WTC11 (cell line): ENCODE measurements around the gene CRYBA4. TPM values are rescaled to one million over a fixed set of nuclear protein-coding genes. Genes with fewer than 3 reads are reported as not detected.
A peak's percentile ranks its signal among the peaks of the same experiment; 100 is the strongest.

Experiments used
- ATAC-seq: fragments of 200-7000 bp; cut with Tn5 transposase; 2 replicates; pipeline ENCODE4 v1.10.0; 2021; ENCODE audit warnings: mild to moderate bottlenecking, moderate library complexity
- CTCF ChIA-PET: fragments of 300-600 bp; sonication (Branson Sonifier 250); formaldehyde crosslinking; loops from one replicate; lab custom pipeline; 2021; ENCODE audit warnings: antibody characterized with exemption; lab: Charles Lee
- POLR2A ChIA-PET: fragments of 350-600 bp; sonication (Branson Sonifier 250); formaldehyde crosslinking; loops from one replicate; lab custom pipeline; 2021; ENCODE audit warnings: antibody characterized with exemption; lab: Charles Lee
- DNase-seq: peaks from one replicate; pipeline ENCODE4 v3.0.0; 2021; ENCODE audit warnings: low spot score
- H3K27ac Mint-ChIP-seq: 2 replicates; pipeline ENCODE4 v1.8.0; 2021; ENCODE audit warnings: mixed read lengths
- H3K27me3 Mint-ChIP-seq: 2 replicates; pipeline ENCODE4 v1.8.0; 2021; ENCODE audit warnings: low read depth, mild to moderate bottlenecking, moderate library complexity, mixed read lengths
- H3K36me3 Mint-ChIP-seq: 2 replicates; pipeline ENCODE4 v1.8.0; 2021; ENCODE audit warnings: mixed read lengths
- H3K4me1 Mint-ChIP-seq: 2 replicates; pipeline ENCODE4 v1.8.0; 2022; ENCODE audit warnings: mixed read lengths
- H3K4me3 Mint-ChIP-seq: 2 replicates; pipeline ENCODE4 v1.8.0; 2021; ENCODE audit warnings: mild to moderate bottlenecking, moderate library complexity, mixed read lengths
- H3K9me3 Mint-ChIP-seq: 2 replicates; pipeline ENCODE4 v1.8.0; 2021; ENCODE audit warnings: mixed read lengths
- ARID4B ChIP-seq: sonication (generic); formaldehyde crosslinking; IDR thresholded peaks from 2 replicates; pipeline ENCODE4 v1.8.0; 2023; ENCODE audit warnings: missing genetic modification reagents, mild to moderate bottlenecking, borderline replicate concordance
- CREM ChIP-seq: sonication (generic); formaldehyde crosslinking; IDR thresholded peaks from 2 replicates; pipeline ENCODE4 v1.8.1; 2022; ENCODE audit warnings: mild to moderate bottlenecking, missing genetic modification reagents, moderate library complexity
- MYBL2 ChIP-seq: sonication (generic); formaldehyde crosslinking; IDR thresholded peaks from 2 replicates; pipeline ENCODE4 v1.8.1; 2023; ENCODE audit warnings: mild to moderate bottlenecking, moderate library complexity, missing genetic modification reagents
- NR1H2 ChIP-seq: sonication (generic); formaldehyde crosslinking; IDR thresholded peaks from 2 replicates; pipeline ENCODE4 v1.9.0; 2021; ENCODE audit warnings: mild to moderate bottlenecking, moderate library complexity, missing genetic modification reagents
- SMAD3 ChIP-seq: sonication (generic); formaldehyde crosslinking; IDR thresholded peaks from 2 replicates; pipeline ENCODE4 v1.8.0; 2022; ENCODE audit warnings: missing genetic modification reagents, mild to moderate bottlenecking, borderline replicate concordance
- SP1 ChIP-seq: sonication (generic); formaldehyde crosslinking; conservative IDR thresholded peaks from 2 replicates; pipeline ENCODE4 v1.8.1; 2022; ENCODE audit warnings: missing genetic modification reagents
- TCF7 ChIP-seq: sonication (generic); formaldehyde crosslinking; IDR thresholded peaks from 2 replicates; pipeline ENCODE4 v1.8.0; 2022; ENCODE audit warnings: mild to moderate bottlenecking, low read depth, missing genetic modification reagents, moderate library complexity
- TEAD4 ChIP-seq: sonication (generic); formaldehyde crosslinking; IDR thresholded peaks from 2 replicates; pipeline ENCODE4 v1.8.0; 2022; ENCODE audit warnings: mild to moderate bottlenecking, missing genetic modification reagents
- ZNF219 ChIP-seq: sonication (generic); formaldehyde crosslinking; IDR thresholded peaks from 2 replicates; pipeline ENCODE4 v1.8.0; 2023; ENCODE audit warnings: missing genetic modification reagents, mild to moderate bottlenecking, borderline replicate concordance
- ZNF671 ChIP-seq: fragments of 250-450 bp; sonication (Bioruptor Pico); IDR thresholded peaks from 2 replicates; pipeline ENCODE4 v1.8.0; 2021; ENCODE audit warnings: mild to moderate bottlenecking
- total RNA-seq: library from RNA; stranded (reverse); gene quantifications from 3 replicates; pipeline ENCODE4 v1.2.3, GENCODE V29; 2021
- TF ChIP-seq, protein P1 (sequence below): sonication (generic); formaldehyde crosslinking; IDR thresholded peaks from 2 replicates; pipeline ENCODE4 v1.8.1; 2023; ENCODE audit warnings: mild to moderate bottlenecking, missing genetic modification reagents, moderate library complexity
- TF ChIP-seq, protein P2 (sequence below): sonication (generic); formaldehyde crosslinking; IDR thresholded peaks from 2 replicates; pipeline ENCODE4 v1.8.1; 2022; ENCODE audit warnings: low read depth, missing genetic modification reagents, borderline replicate concordance
- TF ChIP-seq, protein P3 (sequence below): sonication (generic); formaldehyde crosslinking; IDR thresholded peaks from 2 replicates; pipeline ENCODE4 v1.8.1; 2023; ENCODE audit warnings: mild to moderate bottlenecking, moderate library complexity, missing genetic modification reagents
- TF ChIP-seq, protein P4 (sequence below): sonication (generic); formaldehyde crosslinking; IDR thresholded peaks from 2 replicates; pipeline ENCODE4 v1.8.0; 2022; ENCODE audit warnings: mild to moderate bottlenecking, missing genetic modification reagents
- TF ChIP-seq, protein P5 (sequence below): sonication (generic); formaldehyde crosslinking; IDR thresholded peaks from 2 replicates; pipeline ENCODE4 v1.8.1; 2022; ENCODE audit warnings: mild to moderate bottlenecking, moderate library complexity, missing genetic modification reagents
- TF ChIP-seq, protein P6 (sequence below): fragments of 200-600 bp; IDR thresholded peaks from 2 replicates; pipeline ENCODE4 v1.8.0; 2022; ENCODE audit warnings: antibody characterized with exemption

Gene CRYBA4
- total RNA-seq, 1 experiment from 2014 or later = 0.81 TPM

GRCh38 chr22:26585104-26585790 lies 36.5 kb upstream of the CRYBA4 start:
- peaks cover 64% of the 10 kb centered on the region for H3K4me1 Mint-ChIP-seq
- CTCF ChIA-PET = interaction anchor here (0.6 to 2.2 kb wide), 5 partner anchors 19 to 116 kb away, joined by 3 to 12 read pairs (median 3); no protein-coding TSS in a partner anchor
- no peak for DNase-seq
- TF ChIP-seq, protein P1, sequence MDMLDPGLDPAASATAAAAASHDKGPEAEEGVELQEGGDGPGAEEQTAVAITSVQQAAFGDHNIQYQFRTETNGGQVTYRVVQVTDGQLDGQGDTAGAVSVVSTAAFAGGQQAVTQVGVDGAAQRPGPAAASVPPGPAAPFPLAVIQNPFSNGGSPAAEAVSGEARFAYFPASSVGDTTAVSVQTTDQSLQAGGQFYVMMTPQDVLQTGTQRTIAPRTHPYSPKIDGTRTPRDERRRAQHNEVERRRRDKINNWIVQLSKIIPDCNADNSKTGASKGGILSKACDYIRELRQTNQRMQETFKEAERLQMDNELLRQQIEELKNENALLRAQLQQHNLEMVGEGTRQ (CRISPR knock-in tag) = no peak
- H3K36me3 Mint-ChIP-seq = peaks cover 23% of the 10 kb centered on the region
- peak overlapping the region; percentile 91 for H3K27ac Mint-ChIP-seq
- H3K9me3 Mint-ChIP-seq = peaks cover 6% of the 10 kb centered on the region; the same call in 1 of the 2 replicates
- no peak for ATAC-seq
- no peak overlapping the region for H3K4me3 Mint-ChIP-seq
- no peaks in the 10 kb centered on the region for H3K27me3 Mint-ChIP-seq
- POLR2A ChIA-PET = no interaction called here

DNA sequence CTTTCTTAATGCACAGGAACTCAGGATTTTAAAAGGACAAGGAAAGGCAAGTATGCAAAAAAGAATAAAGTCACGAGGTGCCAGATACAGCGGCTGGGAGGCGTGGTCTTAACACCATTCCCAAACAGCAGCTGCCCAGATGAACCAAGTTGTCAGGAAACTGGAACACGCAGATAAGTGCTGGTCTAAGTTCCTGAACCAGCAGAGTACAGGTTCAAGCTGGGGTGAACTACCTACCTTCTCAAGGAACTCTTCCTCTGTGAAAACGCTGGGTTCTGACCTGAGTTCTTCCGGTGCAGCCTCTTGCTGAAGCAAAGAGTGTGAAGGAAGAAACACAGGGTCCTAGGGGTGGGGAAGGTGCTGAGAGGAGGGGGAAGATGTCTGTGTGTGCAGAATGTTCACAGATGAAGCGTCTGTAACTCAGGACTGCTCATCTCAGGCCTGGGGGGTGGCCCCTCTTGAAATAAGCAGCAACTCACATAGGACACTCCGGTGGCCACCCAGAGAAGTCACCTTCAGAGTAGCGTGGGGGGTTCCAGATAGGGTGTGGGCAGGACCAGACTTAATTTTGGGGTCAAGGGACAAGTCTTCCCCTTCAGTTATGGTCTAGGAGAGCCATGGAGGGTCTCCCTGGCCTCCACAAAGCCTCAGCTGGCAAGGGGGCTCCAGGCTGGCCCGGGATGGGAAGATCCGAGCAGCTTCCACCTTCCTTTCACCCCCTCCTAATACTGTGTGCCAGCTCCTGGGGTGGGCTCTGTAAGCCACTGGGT lies 35.0 kb upstream of the CRYBA4 start:
- Mint-ChIP-seq H3K27ac (peak overlapping the region; percentile 74), H3K9me3 (peaks cover 6% of the 10 kb centered on the region; the same call in 1 of the 2 replicates), H3K4me3 (no peak overlapping the region), H3K27me3 (no peaks in the 10 kb centered on the region), H3K4me1 (peaks cover 53% of the 10 kb centered on the region), H3K36me3 (peaks cover 23% of the 10 kb centered on the region)
- ATAC-seq = no peak
- no peak for DNase-seq
- ChIA-PET POLR2A (no interaction called here), CTCF (interaction anchor here (0.9 kb wide), 1 partner anchor 55 kb away, joined by 3 read pairs; no protein-coding TSS in a partner anchor)
- TF ChIP-seq, protein P2, sequence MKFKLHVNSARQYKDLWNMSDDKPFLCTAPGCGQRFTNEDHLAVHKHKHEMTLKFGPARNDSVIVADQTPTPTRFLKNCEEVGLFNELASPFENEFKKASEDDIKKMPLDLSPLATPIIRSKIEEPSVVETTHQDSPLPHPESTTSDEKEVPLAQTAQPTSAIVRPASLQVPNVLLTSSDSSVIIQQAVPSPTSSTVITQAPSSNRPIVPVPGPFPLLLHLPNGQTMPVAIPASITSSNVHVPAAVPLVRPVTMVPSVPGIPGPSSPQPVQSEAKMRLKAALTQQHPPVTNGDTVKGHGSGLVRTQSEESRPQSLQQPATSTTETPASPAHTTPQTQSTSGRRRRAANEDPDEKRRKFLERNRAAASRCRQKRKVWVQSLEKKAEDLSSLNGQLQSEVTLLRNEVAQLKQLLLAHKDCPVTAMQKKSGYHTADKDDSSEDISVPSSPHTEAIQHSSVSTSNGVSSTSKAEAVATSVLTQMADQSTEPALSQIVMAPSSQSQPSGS = no peak
- TF ChIP-seq ZNF671 (CRISPR knock-in tag) (no peak), SP1 (CRISPR knock-in tag) (no peak), TEAD4 (CRISPR knock-in tag) (no peak), MYBL2 (no peak), NR1H2 (CRISPR knock-in tag) (no peak), TCF7 (no peak), CREM (CRISPR knock-in tag) (no peak), ARID4B (CRISPR knock-in tag) (no peak), SMAD3 (CRISPR knock-in tag) (no peak), ZNF219 (CRISPR knock-in tag) (no peak)
- TF ChIP-seq, protein P3, sequence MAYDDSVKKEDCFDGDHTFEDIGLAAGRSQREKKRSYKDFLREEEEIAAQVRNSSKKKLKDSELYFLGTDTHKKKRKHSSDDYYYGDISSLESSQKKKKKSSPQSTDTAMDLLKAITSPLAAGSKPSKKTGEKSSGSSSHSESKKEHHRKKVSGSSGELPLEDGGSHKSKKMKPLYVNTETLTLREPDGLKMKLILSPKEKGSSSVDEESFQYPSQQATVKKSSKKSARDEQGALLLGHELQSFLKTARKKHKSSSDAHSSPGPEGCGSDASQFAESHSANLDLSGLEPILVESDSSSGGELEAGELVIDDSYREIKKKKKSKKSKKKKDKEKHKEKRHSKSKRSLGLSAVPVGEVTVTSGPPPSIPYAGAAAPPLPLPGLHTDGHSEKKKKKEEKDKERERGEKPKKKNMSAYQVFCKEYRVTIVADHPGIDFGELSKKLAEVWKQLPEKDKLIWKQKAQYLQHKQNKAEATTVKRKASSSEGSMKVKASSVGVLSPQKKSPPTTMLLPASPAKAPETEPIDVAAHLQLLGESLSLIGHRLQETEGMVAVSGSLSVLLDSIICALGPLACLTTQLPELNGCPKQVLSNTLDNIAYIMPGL (CRISPR knock-in tag) = no peak
- TF ChIP-seq, protein P4, sequence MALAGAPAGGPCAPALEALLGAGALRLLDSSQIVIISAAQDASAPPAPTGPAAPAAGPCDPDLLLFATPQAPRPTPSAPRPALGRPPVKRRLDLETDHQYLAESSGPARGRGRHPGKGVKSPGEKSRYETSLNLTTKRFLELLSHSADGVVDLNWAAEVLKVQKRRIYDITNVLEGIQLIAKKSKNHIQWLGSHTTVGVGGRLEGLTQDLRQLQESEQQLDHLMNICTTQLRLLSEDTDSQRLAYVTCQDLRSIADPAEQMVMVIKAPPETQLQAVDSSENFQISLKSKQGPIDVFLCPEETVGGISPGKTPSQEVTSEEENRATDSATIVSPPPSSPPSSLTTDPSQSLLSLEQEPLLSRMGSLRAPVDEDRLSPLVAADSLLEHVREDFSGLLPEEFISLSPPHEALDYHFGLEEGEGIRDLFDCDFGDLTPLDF (CRISPR knock-in tag) = no peak
- TF ChIP-seq, protein P5, sequence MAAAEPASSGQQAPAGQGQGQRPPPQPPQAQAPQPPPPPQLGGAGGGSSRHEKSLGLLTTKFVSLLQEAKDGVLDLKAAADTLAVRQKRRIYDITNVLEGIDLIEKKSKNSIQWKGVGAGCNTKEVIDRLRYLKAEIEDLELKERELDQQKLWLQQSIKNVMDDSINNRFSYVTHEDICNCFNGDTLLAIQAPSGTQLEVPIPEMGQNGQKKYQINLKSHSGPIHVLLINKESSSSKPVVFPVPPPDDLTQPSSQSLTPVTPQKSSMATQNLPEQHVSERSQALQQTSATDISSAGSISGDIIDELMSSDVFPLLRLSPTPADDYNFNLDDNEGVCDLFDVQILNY (CRISPR knock-in tag) = no peak
- TF ChIP-seq, protein P6, sequence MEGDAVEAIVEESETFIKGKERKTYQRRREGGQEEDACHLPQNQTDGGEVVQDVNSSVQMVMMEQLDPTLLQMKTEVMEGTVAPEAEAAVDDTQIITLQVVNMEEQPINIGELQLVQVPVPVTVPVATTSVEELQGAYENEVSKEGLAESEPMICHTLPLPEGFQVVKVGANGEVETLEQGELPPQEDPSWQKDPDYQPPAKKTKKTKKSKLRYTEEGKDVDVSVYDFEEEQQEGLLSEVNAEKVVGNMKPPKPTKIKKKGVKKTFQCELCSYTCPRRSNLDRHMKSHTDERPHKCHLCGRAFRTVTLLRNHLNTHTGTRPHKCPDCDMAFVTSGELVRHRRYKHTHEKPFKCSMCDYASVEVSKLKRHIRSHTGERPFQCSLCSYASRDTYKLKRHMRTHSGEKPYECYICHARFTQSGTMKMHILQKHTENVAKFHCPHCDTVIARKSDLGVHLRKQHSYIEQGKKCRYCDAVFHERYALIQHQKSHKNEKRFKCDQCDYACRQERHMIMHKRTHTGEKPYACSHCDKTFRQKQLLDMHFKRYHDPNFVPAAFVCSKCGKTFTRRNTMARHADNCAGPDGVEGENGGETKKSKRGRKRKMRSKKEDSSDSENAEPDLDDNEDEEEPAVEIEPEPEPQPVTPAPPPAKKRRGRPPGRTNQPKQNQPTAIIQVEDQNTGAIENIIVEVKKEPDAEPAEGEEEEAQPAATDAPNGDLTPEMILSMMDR = no peak
